MM.1S (cell line): Measurements from ENCODE around the gene IL33.

Experiments used
- CTCF ChIP-seq: fragments of 300-600 bp; sonication (generic); IDR thresholded peaks from 2 replicates; pipeline ENCODE4 v1.5.1; 2016; ENCODE audit warnings: antibody characterized with exemption, low read length, mixed read lengths
- EZH2 ChIP-seq: fragments of 300-600 bp; sonication (generic); optimal IDR thresholded peaks from 2 replicates; pipeline ENCODE3; 2017; ENCODE audit warnings: low read depth, mild to moderate bottlenecking, antibody characterized with exemption, low read length, mixed read lengths
- EZH2phosphoT487 ChIP-seq: fragments of 300-600 bp; sonication (generic); IDR thresholded peaks from 2 replicates; pipeline ENCODE4 v1.6.1; 2018; ENCODE audit warnings: antibody characterized with exemption, low read length

- TF ChIP-seq CTCF (no peak), EZH2phosphoT487 (no peak), EZH2 (no peak)
Measured at GRCh38 chr9:6214434-6214833, 1.2 kb upstream of the IL33 start.
